HEK293T (cell line): ENCODE data around the gene DLG2.

ENCODE experiments used
- ARNT ChIP-seq: fragments of 450-650 bp; IDR thresholded peaks from 2 replicates; pipeline ENCODE4 v1.6.1; 2017; ENCODE audit warnings: mild to moderate bottlenecking
- BHLHE40 ChIP-seq: fragments of 450-650 bp; IDR thresholded peaks from 2 replicates; pipeline ENCODE4 v1.6.1; 2016; ENCODE audit warnings: mild to moderate bottlenecking, moderate library complexity, borderline replicate concordance
- CTBP1 ChIP-seq: fragments of 450-650 bp; IDR thresholded peaks from 2 replicates; pipeline ENCODE4 v1.6.1; 2016; ENCODE audit warnings: borderline replicate concordance
- ELF4 ChIP-seq: fragments of 450-650 bp; IDR thresholded peaks from 2 replicates; pipeline ENCODE4 v1.6.1; 2017; ENCODE audit warnings: antibody characterized with exemption
- FOXA1 ChIP-seq: fragments of 450-650 bp; IDR thresholded peaks from 2 replicates; pipeline ENCODE4 v1.6.1; 2016; ENCODE audit warnings: mild to moderate bottlenecking
- FOXK2 ChIP-seq: fragments of 450-650 bp; IDR thresholded peaks from 2 replicates; pipeline ENCODE4 v1.6.1; 2016; ENCODE audit warnings: mild to moderate bottlenecking
- FOXM1 ChIP-seq: fragments of 450-650 bp; IDR thresholded peaks from 2 replicates; pipeline ENCODE4 v1.6.1; 2017; ENCODE audit warnings: mild to moderate bottlenecking, borderline replicate concordance
- HDGF ChIP-seq: fragments of 450-650 bp; IDR thresholded peaks from 2 replicates; pipeline ENCODE4 v1.6.1; 2017; ENCODE audit warnings: antibody characterized with exemption, borderline replicate concordance
- L3MBTL2 ChIP-seq: fragments of 450-650 bp; conservative IDR thresholded peaks from 2 replicates; pipeline ENCODE4 v1.6.1; 2016; ENCODE audit warnings: mild to moderate bottlenecking
- NFRKB ChIP-seq: fragments of 450-650 bp; IDR thresholded peaks from 2 replicates; pipeline ENCODE4 v1.6.1; 2016; ENCODE audit warnings: mild to moderate bottlenecking, moderate library complexity
- SP1 ChIP-seq: fragments of 450-650 bp; IDR thresholded peaks from 2 replicates; pipeline ENCODE4 v1.6.1; 2017
- SUZ12 ChIP-seq: fragments of 450-650 bp; IDR thresholded peaks from 2 replicates; pipeline ENCODE4 v1.6.1; 2016; ENCODE audit warnings: mild to moderate bottlenecking
- ZNF384 ChIP-seq: fragments of 450-650 bp; IDR thresholded peaks from 2 replicates; pipeline ENCODE4 v1.6.1; 2016

DNA sequence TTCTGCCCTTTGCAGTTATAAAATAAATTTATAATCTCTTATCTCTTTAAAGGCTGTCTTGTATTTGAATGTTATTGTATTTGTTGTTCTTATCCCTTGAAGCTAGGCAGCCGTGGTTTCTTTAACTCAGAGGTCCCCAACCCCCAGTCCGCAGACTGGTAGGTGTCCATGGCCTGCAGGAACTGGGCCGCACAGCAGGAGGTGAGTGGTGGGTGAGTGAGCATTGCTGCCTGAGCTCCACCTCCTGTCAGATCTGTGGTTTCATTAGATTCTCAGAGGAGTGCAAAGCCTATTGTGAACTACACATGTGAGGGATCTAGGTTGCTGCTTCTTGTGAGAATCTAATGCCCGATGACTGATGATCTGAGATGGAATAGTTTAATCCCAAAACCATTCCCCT is 1961.0 kb downstream of the DLG2 start:
- TF ChIP-seq ARNT (no peak), BHLHE40 (no peak), SP1 (no peak), HDGF (no peak), FOXM1 (no peak), NFRKB (no peak), CTBP1 (no peak), FOXK2 (no peak), ELF4 (no peak), L3MBTL2 (no peak), FOXA1 (no peak), SUZ12 (no peak), ZNF384 (no peak)
